ENCODE measurements around the gene SLC8A1. TPM values are rescaled to one million over a fixed set of nuclear protein-coding genes. Genes with fewer than 3 reads are reported as not detected.

SLC8A1 gene
- total and polyA plus RNA-seq, 10 of the 15 experiments (the other 5 are each of a cell fraction or from before 2014, with no cell fraction given), result under 0.01 to 1.2 (median 0.01) TPM; not detected in 3

DNA sequence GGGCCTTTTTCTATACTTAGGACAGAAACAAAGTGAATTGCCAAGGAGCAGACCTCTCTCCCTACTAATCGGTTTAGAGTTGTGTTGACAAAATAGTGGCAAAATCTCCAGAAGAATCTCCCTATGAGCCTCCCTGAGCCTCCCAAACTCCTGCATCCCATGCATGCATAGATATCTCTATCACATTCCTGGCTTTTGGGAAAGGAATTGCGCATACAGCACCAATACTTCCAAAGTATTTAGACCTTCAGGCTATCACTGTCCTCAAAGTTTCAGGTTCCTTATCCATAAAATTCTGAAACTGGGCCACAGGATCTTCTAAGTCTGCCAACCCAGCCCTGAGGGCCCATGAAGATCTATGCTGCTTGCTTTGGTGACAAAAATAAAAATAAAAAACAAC, 152.1 kb downstream of the SLC8A1 start:
- H3K4me3 ChIP-seq, result no peak overlapping the region
- DNase-seq (ENCODE audit: low read depth, low spot score) (no peak), ATAC-seq (no peak), FAIRE-seq (no peak)
- RAD21 ChIA-PET (ENCODE audit: unreplicated experiment), result no interaction called here
- no peak overlapping the region for H3K27ac ChIP-seq (ENCODE audit: control insufficient read depth, insufficient read depth)
- no peaks in the 10 kb centered on the region for H3K36me3 ChIP-seq (ENCODE audit: control insufficient read depth in 2 of 2, insufficient read depth in 2 of 2, low read length in 1 of 2)
- H2AFZ ChIP-seq (ENCODE audit: control insufficient read depth, low read depth, low read length), result no peak overlapping the region
- POLR2A ChIA-PET, result no interaction called here
- WGBS (ENCODE audit: insufficient coverage, insufficient replicate concordance, low lambda C conversion rate, missing lambda C conversion rate), result 77% methylated on average over 2 of the region's 2 CpGs
- in situ Hi-C loops (cut with MboI), result no loop called here
- no peaks in the 10 kb centered on the region for H3K4me1 ChIP-seq (ENCODE audit: control insufficient read depth, insufficient read depth, low read length)
- no peaks in the 10 kb centered on the region for H3K27me3 ChIP-seq (replicated peaks in 1 of 2; ENCODE audit: control insufficient read depth in 2 of 2, insufficient read depth in 2 of 2, low read length in 1 of 2)
- H3K9me3 ChIP-seq (replicated peaks; ENCODE audit: control insufficient read depth, insufficient read depth, low read length), result no peaks in the 10 kb centered on the region
- no peaks in the 10 kb centered on the region for H3K79me2 ChIP-seq (ENCODE audit: control insufficient read depth, insufficient read depth, low read length)
- CTCF ChIA-PET, result no interaction called here
- no peak overlapping the region for H3K4me2 ChIP-seq (ENCODE audit: control insufficient read depth, insufficient read depth)
- TF ChIP-seq SMC3 (IDR thresholded peaks at IDR 0.05; ENCODE audit: borderline replicate concordance, low read length), result no peak
- H3K9ac ChIP-seq (ENCODE audit: control insufficient read depth, insufficient read depth, low read length), result no peak overlapping the region
- H4K20me1 ChIP-seq (ENCODE audit: control insufficient read depth, insufficient read depth), result no peaks in the 10 kb centered on the region
- BruUV-seq (replicated peaks), result no TSS peak
- SMC1A ChIA-PET (ENCODE audit: uncharacterized antibody, unreplicated experiment), result no interaction called here
- intact Hi-C loops (cut with micrococcal nuclease; ENCODE audit: unreplicated experiment), result no loop called here

DNA sequence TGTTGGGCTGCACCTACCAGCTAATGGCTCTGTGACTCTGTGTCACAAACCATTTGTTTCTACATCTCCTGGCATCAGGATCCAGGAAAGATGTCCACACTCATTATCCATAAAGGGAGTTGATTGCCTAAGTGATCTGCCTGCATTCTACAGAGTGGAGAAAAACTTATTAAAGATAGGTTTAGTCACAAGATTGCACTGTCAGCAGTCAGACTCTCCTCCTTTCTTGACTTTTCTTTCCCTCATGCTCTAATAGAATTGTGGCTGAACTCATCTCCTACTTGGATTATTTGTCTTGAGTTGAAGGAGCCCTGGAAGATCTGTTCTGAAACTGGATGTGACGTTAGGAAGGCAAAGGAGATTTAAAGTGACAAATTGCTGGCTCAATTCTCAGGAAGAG, 152.7 kb downstream of the SLC8A1 start:
- Histone ChIP-seq H3K79me2 (ENCODE audit: control insufficient read depth, insufficient read depth, low read length) (no peaks in the 10 kb centered on the region), H3K36me3 (ENCODE audit: control insufficient read depth in 2 of 2, insufficient read depth in 2 of 2, low read length in 1 of 2) (no peaks in the 10 kb centered on the region), H3K27ac (ENCODE audit: control insufficient read depth, insufficient read depth) (no peak overlapping the region), H3K9ac (ENCODE audit: control insufficient read depth, insufficient read depth, low read length) (no peak overlapping the region), H4K20me1 (ENCODE audit: control insufficient read depth, insufficient read depth) (no peaks in the 10 kb centered on the region), H3K4me3 (no peak overlapping the region), H3K27me3 (replicated peaks in 1 of 2; ENCODE audit: control insufficient read depth in 2 of 2, insufficient read depth in 2 of 2, low read length in 1 of 2) (no peaks in the 10 kb centered on the region), H3K4me2 (ENCODE audit: control insufficient read depth, insufficient read depth) (no peak overlapping the region), H3K4me1 (ENCODE audit: control insufficient read depth, insufficient read depth, low read length) (no peaks in the 10 kb centered on the region), H2AFZ (ENCODE audit: control insufficient read depth, low read depth, low read length) (no peak overlapping the region), H3K9me3 (replicated peaks; ENCODE audit: control insufficient read depth, insufficient read depth, low read length) (no peaks in the 10 kb centered on the region)
- intact Hi-C loops (cut with micrococcal nuclease; ENCODE audit: unreplicated experiment) (no loop called here), in situ Hi-C loops (cut with MboI) (no loop called here)
- POLR2A ChIA-PET, result no interaction called here
- ATAC-seq (no peak), FAIRE-seq (no peak), DNase-seq (ENCODE audit: low read depth, low spot score) (no peak)
- RAD21 ChIA-PET (ENCODE audit: unreplicated experiment), result no interaction called here
- CTCF ChIA-PET, result no interaction called here
- whole genome bisulfite sequencing (ENCODE audit: insufficient coverage, insufficient replicate concordance, low lambda C conversion rate, missing lambda C conversion rate), result 0% methylated on average over 1 of the region's 1 CpG
- SMC1A ChIA-PET (ENCODE audit: uncharacterized antibody, unreplicated experiment), result no interaction called here
- BruUV-seq (replicated peaks), result no TSS peak
- TF ChIP-seq KAT2A (conservative IDR thresholded peaks at IDR 0.05; ENCODE audit: control insufficient read depth, low read depth, low read length) (no peak), ETV6 (conservative IDR thresholded peaks at IDR 0.05 in 1 of 2, IDR thresholded peaks at IDR 0.05 in 1 of 2; ENCODE audit: borderline replicate concordance in 1 of 2, low read depth in 1 of 2) (no peak), MXI1 (IDR thresholded peaks at IDR 0.05; ENCODE audit: low read depth, low read length) (no peak), RFX5 (IDR thresholded peaks at IDR 0.05; ENCODE audit: low read depth, low read length) (no peak)

Measured in GM12878 (cell line).